ENCODE results near the gene MARCKSL1. TPM values are rescaled to one million over a fixed set of nuclear protein-coding genes. Genes with fewer than 3 reads are reported as not detected.
A peak's percentile ranks its signal among the peaks of the same experiment; 100 is the strongest.

MARCKSL1 gene
- total and polyA plus RNA-seq, 2 of the 13 experiments (the other 11 are each of a cell fraction or from before 2014, with no cell fraction given), result 81.9 to 155 TPM

DNA sequence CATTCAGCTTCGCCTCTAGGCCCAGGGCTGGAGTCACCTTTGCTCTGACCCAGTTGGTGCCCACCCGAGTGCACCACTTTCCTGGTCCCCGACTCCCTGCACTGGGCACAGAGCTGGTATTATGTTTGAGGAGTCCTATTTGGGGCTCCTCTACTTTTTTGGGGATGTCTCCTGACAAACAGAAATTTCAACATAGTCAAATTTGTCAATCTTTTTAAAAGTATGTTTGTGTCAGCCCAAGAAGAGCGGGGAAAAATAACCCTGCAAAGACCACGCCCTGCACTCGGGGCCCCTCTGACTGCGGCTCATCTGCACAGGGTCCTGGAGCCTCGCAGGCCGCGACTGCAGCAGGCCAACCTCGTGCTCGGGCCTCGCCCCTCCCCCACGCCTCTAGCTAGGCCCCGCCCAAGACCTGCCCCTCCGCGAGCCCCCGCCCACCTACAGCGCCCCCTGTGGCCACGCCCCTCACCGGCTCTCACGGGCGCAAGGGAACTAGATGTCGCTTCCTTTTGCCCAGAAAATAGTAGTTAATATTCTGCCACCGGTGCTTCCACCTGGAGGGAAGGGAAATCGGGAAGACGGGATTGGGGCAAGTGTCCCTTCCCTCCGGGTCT is 14.9 kb upstream of the MARCKSL1 start (continued):
- TF ChIP-seq ZNF136 (CRISPR knock-in tag; IDR thresholded peaks at IDR 0.05; ENCODE audit: low read depth) (no peak), ZNF142 (CRISPR knock-in tag; IDR thresholded peaks at IDR 0.05) (no peak), HDAC1 (CRISPR knock-in tag; IDR thresholded peaks at IDR 0.05) (peak; percentile 24), MXD4 (CRISPR knock-in tag; IDR thresholded peaks at IDR 0.05) (0 out of 2 replicates have a peak, but pooled peaks have one; percentile 10), JUN (CRISPR knock-in tag; IDR thresholded peaks at IDR 0.05) (no peak), ZNF367 (CRISPR knock-in tag; IDR thresholded peaks at IDR 0.05; ENCODE audit: borderline replicate concordance) (0 out of 2 replicates have a peak, but pooled peaks have one; percentile 50), SP4 (CRISPR knock-in tag; IDR thresholded peaks at IDR 0.05) (peak; percentile 91), HIC2 (CRISPR knock-in tag; IDR thresholded peaks at IDR 0.05; ENCODE audit: low read depth) (no peak), ZNF816 (CRISPR knock-in tag; IDR thresholded peaks at IDR 0.05; ENCODE audit: borderline replicate concordance) (no peak), FOXC1 (CRISPR knock-in tag; IDR thresholded peaks at IDR 0.05; ENCODE audit: borderline replicate concordance) (no peak), TOE1 (CRISPR knock-in tag; IDR thresholded peaks at IDR 0.05) (no peak)
- TF ChIP-seq, protein P1, sequence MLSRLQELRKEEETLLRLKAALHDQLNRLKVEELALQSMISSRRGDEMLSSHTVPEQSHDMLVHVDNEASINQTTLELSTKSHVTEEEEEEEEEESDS (CRISPR knock-in tag; IDR thresholded peaks at IDR 0.05; ENCODE audit: borderline replicate concordance), result 0 out of 2 replicates have a peak, but pooled peaks have one; percentile 81
- TF ChIP-seq, protein P2, sequence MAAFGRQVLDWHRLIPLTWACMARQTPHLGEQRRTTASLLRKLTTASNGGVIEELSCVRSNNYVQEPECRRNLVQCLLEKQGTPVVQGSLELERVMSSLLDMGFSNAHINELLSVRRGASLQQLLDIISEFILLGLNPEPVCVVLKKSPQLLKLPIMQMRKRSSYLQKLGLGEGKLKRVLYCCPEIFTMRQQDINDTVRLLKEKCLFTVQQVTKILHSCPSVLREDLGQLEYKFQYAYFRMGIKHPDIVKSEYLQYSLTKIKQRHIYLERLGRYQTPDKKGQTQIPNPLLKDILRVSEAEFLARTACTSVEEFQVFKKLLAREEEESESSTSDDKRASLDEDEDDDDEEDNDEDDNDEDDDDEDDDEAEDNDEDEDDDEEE (CRISPR knock-in tag; IDR thresholded peaks at IDR 0.05), result no peak
- TF ChIP-seq, protein P3, sequence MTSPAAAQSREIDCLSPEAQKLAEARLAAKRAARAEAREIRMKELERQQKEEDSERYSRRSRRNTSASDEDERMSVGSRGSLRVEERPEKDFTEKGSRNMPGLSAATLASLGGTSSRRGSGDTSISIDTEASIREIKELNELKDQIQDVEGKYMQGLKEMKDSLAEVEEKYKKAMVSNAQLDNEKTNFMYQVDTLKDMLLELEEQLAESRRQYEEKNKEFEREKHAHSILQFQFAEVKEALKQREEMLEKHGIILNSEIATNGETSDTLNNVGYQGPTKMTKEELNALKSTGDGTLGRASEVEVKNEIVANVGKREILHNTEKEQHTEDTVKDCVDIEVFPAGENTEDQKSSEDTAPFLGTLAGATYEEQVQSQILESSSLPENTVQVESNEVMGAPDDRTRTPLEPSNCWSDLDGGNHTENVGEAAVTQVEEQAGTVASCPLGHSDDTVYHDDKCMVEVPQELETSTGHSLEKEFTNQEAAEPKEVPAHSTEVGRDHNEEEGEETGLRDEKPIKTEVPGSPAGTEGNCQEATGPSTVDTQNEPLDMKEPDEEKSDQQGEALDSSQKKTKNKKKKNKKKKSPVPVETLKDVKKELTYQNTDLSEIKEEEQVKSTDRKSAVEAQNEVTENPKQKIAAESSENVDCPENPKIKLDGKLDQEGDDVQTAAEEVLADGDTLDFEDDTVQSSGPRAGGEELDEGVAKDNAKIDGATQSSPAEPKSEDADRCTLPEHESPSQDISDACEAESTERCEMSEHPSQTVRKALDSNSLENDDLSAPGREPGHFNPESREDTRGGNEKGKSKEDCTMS (CRISPR knock-in tag; conservative IDR thresholded peaks at IDR 0.05), result no peak
- TF ChIP-seq, protein P4, sequence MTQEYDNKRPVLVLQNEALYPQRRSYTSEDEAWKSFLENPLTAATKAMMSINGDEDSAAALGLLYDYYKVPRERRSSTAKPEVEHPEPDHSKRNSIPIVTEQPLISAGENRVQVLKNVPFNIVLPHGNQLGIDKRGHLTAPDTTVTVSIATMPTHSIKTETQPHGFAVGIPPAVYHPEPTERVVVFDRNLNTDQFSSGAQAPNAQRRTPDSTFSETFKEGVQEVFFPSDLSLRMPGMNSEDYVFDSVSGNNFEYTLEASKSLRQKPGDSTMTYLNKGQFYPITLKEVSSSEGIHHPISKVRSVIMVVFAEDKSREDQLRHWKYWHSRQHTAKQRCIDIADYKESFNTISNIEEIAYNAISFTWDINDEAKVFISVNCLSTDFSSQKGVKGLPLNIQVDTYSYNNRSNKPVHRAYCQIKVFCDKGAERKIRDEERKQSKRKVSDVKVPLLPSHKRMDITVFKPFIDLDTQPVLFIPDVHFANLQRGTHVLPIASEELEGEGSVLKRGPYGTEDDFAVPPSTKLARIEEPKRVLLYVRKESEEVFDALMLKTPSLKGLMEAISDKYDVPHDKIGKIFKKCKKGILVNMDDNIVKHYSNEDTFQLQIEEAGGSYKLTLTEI (CRISPR knock-in tag; conservative IDR thresholded peaks at IDR 0.05), result no peak

Data from HepG2 (cell line).